GM12878 (cell line): ENCODE data around the gene ZG16B.

Experiments used
- ATF7 ChIP-seq: fragments of 450-650 bp; IDR thresholded peaks from 2 replicates; pipeline ENCODE4 v1.6.1; 2016; ENCODE audit warnings: low read depth, mild to moderate bottlenecking
- KLF5 ChIP-seq: fragments of 450-650 bp; IDR thresholded peaks from 2 replicates; pipeline ENCODE4 v1.6.1; 2014; ENCODE audit warnings: mild to moderate bottlenecking; ENCODE audit not compliant: partially characterized antibody
- POLR2AphosphoS5 ChIP-seq: IDR thresholded peaks from 2 replicates; pipeline ENCODE4 v1.6.1; 2011; ENCODE audit warnings: mild to moderate bottlenecking, low read length, inconsistent platforms
- RBBP5 ChIP-seq: fragments of 200-600 bp; sonication (generic); conservative IDR thresholded peaks from 2 replicates; pipeline ENCODE4 v1.6.1; 2016
- REST ChIP-seq: IDR thresholded peaks from 2 replicates; pipeline ENCODE4 v1.6.1; 2012; ENCODE audit warnings: mild to moderate bottlenecking, low read depth, low read length
- SRF ChIP-seq, 2 experiments: IDR thresholded peaks; 2 replicates each; pipeline ENCODE4 v1.6.1; 2011; ENCODE audit warnings: low read depth in 2 of 2, low read length in 2 of 2, mild to moderate bottlenecking in 1 of 2, moderate library complexity in 1 of 2

GRCh38 chr16:2874032-2874911, 44.2 kb downstream of the ZG16B start:
- TF ChIP-seq SRF (IDR thresholded peaks at IDR 0.05; ENCODE audit: low read depth in 2 of 2, low read length in 2 of 2) (no peak), REST (no peak), POLR2AphosphoS5 (no peak), RBBP5 (no peak), KLF5 (no peak), ATF7 (no peak)
